Left ventricle myocardium inferior (tissue), 1 donor: ENCODE measurements around the gene FAM151B. TPM values are rescaled to one million over a fixed set of nuclear protein-coding genes. Genes with fewer than 3 reads are reported as not detected.

Source experiments
- DNase-seq: peaks from one replicate; pipeline ENCODE4 v3.0.0-alpha.2; 2020
- H3K27ac ChIP-seq: fragments of 200-600 bp; replicated peaks from 2 replicates; pipeline ENCODE4 v1.8.0; 2021
- H3K27me3 ChIP-seq: fragments of 200-600 bp; 2 replicates; pipeline ENCODE4 v1.8.0; 2021; ENCODE audit warnings: low read depth
- H3K36me3 ChIP-seq: fragments of 200-600 bp; 2 replicates; pipeline ENCODE4 v1.8.0; 2021
- H3K4me1 ChIP-seq: fragments of 200-600 bp; 2 replicates; pipeline ENCODE4 v1.8.0; 2021
- H3K4me3 ChIP-seq: fragments of 200-600 bp; 2 replicates; pipeline ENCODE4 v1.8.0; 2021; ENCODE audit warnings: mild to moderate bottlenecking, moderate library complexity
- H3K9me3 ChIP-seq: fragments of 200-600 bp; replicated peaks from 2 replicates; pipeline ENCODE4 v1.8.0; 2021
- CTCF ChIP-seq: fragments of 200-600 bp; IDR thresholded peaks from 2 replicates; pipeline ENCODE4 v1.8.0; 2021; ENCODE audit warnings: antibody characterized with exemption, mild to moderate bottlenecking, borderline replicate concordance
- intact Hi-C: fragments of 100-400 bp; cut with micrococcal nuclease; formaldehyde crosslinking; loops from one replicate; pipeline ENCODE4 v1.11.0; 2022
- total RNA-seq: library from RNA; stranded (reverse); fragmentation: NEBNext Ultra II Directional; extraction: Animal tissue kit (Norgen Biotek cat#: 25700); gene quantifications from one replicate; pipeline ENCODE4 v1.2.1, GENCODE V29; 2021
- donor health status: DM: no; HTN: yes; CAD: no; lungs with severe emphysema.

FAM151B gene
- total RNA-seq, 1 donor from 2014 or later, result 0.91 TPM

GRCh38 chr5:80541392-80541791 lies 53.5 kb downstream of the FAM151B start:
- no peaks in the 10 kb centered on the region for H3K36me3 ChIP-seq
- no peaks in the 10 kb centered on the region for H3K27me3 ChIP-seq
- no peaks in the 10 kb centered on the region for H3K4me1 ChIP-seq
- peaks cover 8% of the 10 kb centered on the region for H3K9me3 ChIP-seq
- no peak overlapping the region for H3K27ac ChIP-seq
- TF ChIP-seq CTCF, result no peak
- intact Hi-C loops, result no loop called here
- no peak overlapping the region for H3K4me3 ChIP-seq
- no peak for DNase-seq

- no peak for TF ChIP-seq CTCF
- Histone ChIP-seq H3K4me3 (no peak overlapping the region), H3K27me3 (peaks cover 83% of the 10 kb centered on the region), H3K9me3 (no peaks in the 10 kb centered on the region), H3K36me3 (no peaks in the 10 kb centered on the region), H3K4me1 (no peaks in the 10 kb centered on the region), H3K27ac (no peak overlapping the region)
- intact Hi-C loops, result no loop called here
- DNase-seq, result no peak
Measured at GRCh38 chr5:80554646-80555045, 66.7 kb downstream of the FAM151B start.

GRCh38 chr5:80555099-80555498 lies 67.2 kb downstream of the FAM151B start:
- Histone ChIP-seq H3K36me3 (no peaks in the 10 kb centered on the region), H3K4me3 (no peak overlapping the region), H3K27ac (no peak overlapping the region), H3K9me3 (no peaks in the 10 kb centered on the region), H3K27me3 (peaks cover 84% of the 10 kb centered on the region), H3K4me1 (no peaks in the 10 kb centered on the region)
- TF ChIP-seq CTCF, result no peak
- no peak for DNase-seq
- intact Hi-C loops, result no loop called here

DNA sequence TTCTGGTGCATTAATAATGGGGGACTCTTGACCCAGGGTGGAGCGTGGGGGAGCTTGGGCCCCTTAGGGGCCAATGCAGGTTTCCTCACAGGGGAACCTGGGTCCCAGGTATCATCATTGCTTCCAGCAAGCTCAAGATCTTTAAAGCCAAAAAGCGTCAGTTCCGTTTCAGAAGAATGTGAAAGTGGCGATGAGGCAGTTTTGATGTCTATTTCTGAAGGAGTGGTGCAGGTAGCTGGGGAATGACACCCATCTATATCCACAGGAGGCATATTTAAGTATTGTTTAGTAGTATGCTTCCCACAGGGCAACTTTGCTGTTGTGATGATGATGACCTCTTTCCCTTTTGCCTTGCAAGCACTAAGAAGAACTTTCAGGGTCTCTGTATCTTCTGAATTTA lies 71.3 kb downstream of the FAM151B start:
- Histone ChIP-seq H3K4me3 (no peak overlapping the region), H3K36me3 (no peaks in the 10 kb centered on the region), H3K9me3 (no peaks in the 10 kb centered on the region), H3K4me1 (no peaks in the 10 kb centered on the region), H3K27ac (no peak overlapping the region), H3K27me3 (peaks cover 77% of the 10 kb centered on the region)
- no peak for DNase-seq
- no peak for TF ChIP-seq CTCF
- intact Hi-C loops, result no loop called here

DNA sequence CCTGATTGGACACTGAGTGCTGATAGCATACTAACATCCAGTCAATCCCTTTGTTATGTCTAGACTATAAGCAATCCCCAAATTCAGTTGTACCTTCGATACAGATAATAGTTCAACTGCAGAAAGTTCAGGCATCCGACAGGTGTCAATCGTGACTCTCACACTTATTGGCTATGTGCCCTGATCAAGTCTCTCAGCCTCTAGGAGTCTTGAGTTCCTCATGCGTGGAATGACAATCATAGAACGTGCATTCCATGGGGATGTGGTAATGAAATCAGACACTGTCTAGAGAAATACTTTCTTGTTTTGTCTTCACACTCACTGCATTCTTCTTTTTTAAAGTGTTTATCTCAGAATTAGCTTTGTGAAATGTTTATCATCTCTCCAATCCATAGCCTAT lies 77.4 kb downstream of the FAM151B start:
- DNase-seq, result no peak
- Histone ChIP-seq H3K4me1 (peaks cover 15% of the 10 kb centered on the region), H3K36me3 (no peaks in the 10 kb centered on the region), H3K4me3 (no peak overlapping the region), H3K27ac (no peak overlapping the region), H3K27me3 (peaks cover 80% of the 10 kb centered on the region), H3K9me3 (no peaks in the 10 kb centered on the region)
- intact Hi-C loops, result no loop called here
- no peak for TF ChIP-seq CTCF
